Left ventricle myocardium inferior (tissue), 1 donor: ENCODE measurements around the gene RND1. TPM values are rescaled to one million over a fixed set of nuclear protein-coding genes. Genes with fewer than 3 reads are reported as not detected.
"Not testable (repeated sequence)": the region's sequence is repeated elsewhere in the genome, so short reads cannot be mapped to it uniquely, and the experiment has no call there.

Experiments used
- DNase-seq: peaks from one replicate; pipeline ENCODE4 v3.0.0-alpha.2; 2020
- H3K27ac ChIP-seq: fragments of 200-600 bp; replicated peaks from 2 replicates; pipeline ENCODE4 v1.8.0; 2021
- H3K27me3 ChIP-seq: fragments of 200-600 bp; 2 replicates; pipeline ENCODE4 v1.8.0; 2021; ENCODE audit warnings: low read depth
- H3K36me3 ChIP-seq: fragments of 200-600 bp; 2 replicates; pipeline ENCODE4 v1.8.0; 2021
- H3K4me1 ChIP-seq: fragments of 200-600 bp; 2 replicates; pipeline ENCODE4 v1.8.0; 2021
- H3K4me3 ChIP-seq: fragments of 200-600 bp; 2 replicates; pipeline ENCODE4 v1.8.0; 2021; ENCODE audit warnings: mild to moderate bottlenecking, moderate library complexity
- H3K9me3 ChIP-seq: fragments of 200-600 bp; replicated peaks from 2 replicates; pipeline ENCODE4 v1.8.0; 2021
- intact Hi-C: fragments of 100-400 bp; cut with micrococcal nuclease; formaldehyde crosslinking; loops from one replicate; pipeline ENCODE4 v1.11.0; 2022
- total RNA-seq: library from RNA; stranded (reverse); fragmentation: NEBNext Ultra II Directional; extraction: Animal tissue kit (Norgen Biotek cat#: 25700); gene quantifications from one replicate; pipeline ENCODE4 v1.2.1, GENCODE V29; 2021
- TF ChIP-seq, protein P1 (sequence below): fragments of 200-600 bp; IDR thresholded peaks from 2 replicates; pipeline ENCODE4 v1.8.0; 2021; ENCODE audit warnings: antibody characterized with exemption, mild to moderate bottlenecking, borderline replicate concordance
- donor health status: DM: no; HTN: yes; CAD: no; lungs with severe emphysema.

The RND1 gene
- total RNA-seq, 1 donor from 2014 or later: 0.47 TPM

GRCh38 chr12:48858043-48858442, 7.6 kb downstream of the RND1 start:
- no peak overlapping the region for H3K27ac ChIP-seq
- DNase-seq: no peak
- H3K36me3 ChIP-seq: no peaks in the 10 kb centered on the region
- no peak overlapping the region for H3K4me3 ChIP-seq
- TF ChIP-seq, protein P1, sequence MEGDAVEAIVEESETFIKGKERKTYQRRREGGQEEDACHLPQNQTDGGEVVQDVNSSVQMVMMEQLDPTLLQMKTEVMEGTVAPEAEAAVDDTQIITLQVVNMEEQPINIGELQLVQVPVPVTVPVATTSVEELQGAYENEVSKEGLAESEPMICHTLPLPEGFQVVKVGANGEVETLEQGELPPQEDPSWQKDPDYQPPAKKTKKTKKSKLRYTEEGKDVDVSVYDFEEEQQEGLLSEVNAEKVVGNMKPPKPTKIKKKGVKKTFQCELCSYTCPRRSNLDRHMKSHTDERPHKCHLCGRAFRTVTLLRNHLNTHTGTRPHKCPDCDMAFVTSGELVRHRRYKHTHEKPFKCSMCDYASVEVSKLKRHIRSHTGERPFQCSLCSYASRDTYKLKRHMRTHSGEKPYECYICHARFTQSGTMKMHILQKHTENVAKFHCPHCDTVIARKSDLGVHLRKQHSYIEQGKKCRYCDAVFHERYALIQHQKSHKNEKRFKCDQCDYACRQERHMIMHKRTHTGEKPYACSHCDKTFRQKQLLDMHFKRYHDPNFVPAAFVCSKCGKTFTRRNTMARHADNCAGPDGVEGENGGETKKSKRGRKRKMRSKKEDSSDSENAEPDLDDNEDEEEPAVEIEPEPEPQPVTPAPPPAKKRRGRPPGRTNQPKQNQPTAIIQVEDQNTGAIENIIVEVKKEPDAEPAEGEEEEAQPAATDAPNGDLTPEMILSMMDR: no peak
- H3K27me3 ChIP-seq: no peaks in the 10 kb centered on the region
- H3K9me3 ChIP-seq: no peaks in the 10 kb centered on the region
- intact Hi-C loops: loop anchor here (5.0 kb wide), 1 partner anchor 34 kb away; no protein-coding TSS in a partner anchor
- peaks cover 1% of the 10 kb centered on the region for H3K4me1 ChIP-seq

DNA sequence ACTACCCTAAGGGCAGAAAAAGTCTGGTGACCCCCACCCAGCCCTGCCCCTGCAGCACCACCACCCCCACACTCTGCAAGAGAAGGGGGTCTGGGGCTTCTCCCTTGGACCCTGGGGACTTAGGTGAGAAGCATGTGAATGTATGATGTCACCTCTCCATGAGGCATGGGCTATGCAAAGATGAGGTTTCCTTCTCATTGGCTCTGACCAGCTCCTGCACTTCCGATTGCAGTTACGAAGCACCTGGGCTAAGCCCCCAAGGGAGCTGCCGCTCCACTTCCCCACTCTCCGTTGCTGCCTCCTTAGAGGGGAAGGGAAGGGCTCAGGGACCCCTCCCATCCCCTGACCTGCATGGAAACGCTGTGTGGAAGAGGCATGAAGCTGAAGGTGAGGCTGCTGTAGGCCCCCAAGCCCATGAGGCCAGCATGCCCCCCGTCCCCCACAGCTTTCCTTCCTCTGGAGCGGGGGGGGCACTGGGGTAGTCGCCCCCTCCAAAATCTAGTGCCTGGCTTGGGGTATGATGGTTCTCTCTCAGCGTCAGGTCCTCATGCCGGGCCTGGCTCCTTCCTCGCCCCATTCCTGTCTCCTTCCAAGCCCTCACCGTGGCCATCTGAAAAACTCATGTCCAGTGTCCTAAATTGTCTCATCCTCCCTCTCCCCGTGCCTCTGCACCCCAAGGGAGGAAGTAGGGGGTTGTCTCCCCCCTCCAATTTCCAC, 8.2 kb downstream of the RND1 start:
- no peak for DNase-seq
- H3K9me3 ChIP-seq: no peaks in the 10 kb centered on the region
- H3K27me3 ChIP-seq: no peaks in the 10 kb centered on the region
- peaks cover 7% of the 10 kb centered on the region for H3K4me1 ChIP-seq
- no peak overlapping the region for H3K27ac ChIP-seq
- TF ChIP-seq, protein P1: no peak
- H3K36me3 ChIP-seq: no peaks in the 10 kb centered on the region
- intact Hi-C loops: loop anchor here (5.0 kb wide), 1 partner anchor 35 kb away; no protein-coding TSS in a partner anchor
- no peak overlapping the region for H3K4me3 ChIP-seq

- intact Hi-C loops: loop anchor here (5.0 kb wide), 1 partner anchor 36 kb away; no protein-coding TSS in a partner anchor
Observed at GRCh38 chr12:48856379-48856778, 9.3 kb downstream of the RND1 start.

GRCh38 chr12:48854932-48855331, 10.7 kb downstream of the RND1 start:
- DNase-seq, H3K36me3 ChIP-seq: not testable (repeated sequence)
- intact Hi-C loops: loop anchor here (5.0 kb wide), 1 partner anchor 37 kb away; no protein-coding TSS in a partner anchor

More at GRCh38 chr12:48856379-48856778, 9.3 kb downstream of the RND1 start:
- Histone ChIP-seq H3K9me3 (no peaks in the 10 kb centered on the region), H3K27me3 (no peaks in the 10 kb centered on the region), H3K27ac (no peak overlapping the region), H3K4me3 (no peak overlapping the region), H3K4me1 (peaks cover 13% of the 10 kb centered on the region), H3K36me3 (no peaks in the 10 kb centered on the region)
- TF ChIP-seq, protein P1: no peak
- no peak for DNase-seq

DNA sequence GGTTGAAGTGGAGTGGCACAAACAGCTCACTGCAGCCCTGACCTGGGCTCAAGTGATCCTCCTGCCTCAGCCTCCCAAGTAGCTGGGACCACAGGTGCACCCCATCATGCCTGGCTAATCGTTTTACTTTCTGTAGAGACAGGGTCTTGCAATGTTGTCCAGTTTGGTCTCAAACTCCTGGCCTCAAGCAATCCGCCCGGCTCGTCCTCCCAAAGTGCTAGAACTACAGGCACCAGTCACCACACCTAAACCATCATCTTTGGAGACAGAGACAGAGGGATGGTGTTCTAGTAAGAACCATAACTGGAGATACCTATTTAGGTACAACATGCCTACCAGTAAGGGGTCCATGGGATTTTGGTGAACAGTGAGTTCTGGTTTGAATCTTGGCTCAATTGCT, 11.2 kb downstream of the RND1 start:
- Histone ChIP-seq H3K4me1 (peaks cover 31% of the 10 kb centered on the region), H3K4me3 (no peak overlapping the region), H3K36me3 (no peaks in the 10 kb centered on the region), H3K27me3 (no peaks in the 10 kb centered on the region), H3K9me3 (no peaks in the 10 kb centered on the region), H3K27ac (no peak overlapping the region)
- DNase-seq: no peak
- TF ChIP-seq, protein P1: no peak
- intact Hi-C loops: no loop called here

More at GRCh38 chr12:48854932-48855331, 10.7 kb downstream of the RND1 start:
- not testable (repeated sequence) for H3K27me3 ChIP-seq, H3K4me3 ChIP-seq, H3K9me3 ChIP-seq, H3K27ac ChIP-seq
- H3K4me1 ChIP-seq: peaks cover 28% of the 10 kb centered on the region
